HepG2 (cell line): ENCODE data around the gene CIROP. TPM values are rescaled to one million over a fixed set of nuclear protein-coding genes. Genes with fewer than 3 reads are reported as not detected.

Experiments used
- ATF3 ChIP-seq: sonication (generic); formaldehyde crosslinking; IDR thresholded peaks from 2 replicates; pipeline ENCODE4 v1.4.0; 2020; ENCODE audit warnings: missing genetic modification reagents
- BCL3 ChIP-seq: sonication (generic); formaldehyde crosslinking; IDR thresholded peaks from 2 replicates; pipeline ENCODE4 v1.5.1; 2020; ENCODE audit warnings: mild to moderate bottlenecking, missing genetic modification reagents, moderate library complexity
- DNMT1 ChIP-seq: sonication (generic); formaldehyde crosslinking; IDR thresholded peaks from 2 replicates; pipeline ENCODE4 v1.5.1; 2020; ENCODE audit warnings: mild to moderate bottlenecking, missing genetic modification reagents
- FOXM1 ChIP-seq: sonication (generic); formaldehyde crosslinking; IDR thresholded peaks from 2 replicates; pipeline ENCODE4 v1.5.0; 2020; ENCODE audit warnings: missing genetic modification reagents
- GABPA ChIP-seq, 2 experiments: IDR thresholded peaks; 2 replicates each; pipeline ENCODE4 v1.6.1; 2011 to 2016; ENCODE audit warnings: low read depth in 2 of 2, low read length in 1 of 2, missing biosample characterization in 1 of 2, missing genetic modification characterization in 1 of 2
- SATB2 ChIP-seq: sonication (generic); formaldehyde crosslinking; IDR thresholded peaks from 2 replicates; pipeline ENCODE4 v1.5.0; 2020; ENCODE audit warnings: missing genetic modification reagents
- SP1 ChIP-seq, 2 experiments: fragments of 450-650 bp in 1 of 2; sonication (generic) in 1 of 2; formaldehyde crosslinking in 1 of 2; IDR thresholded peaks; 2 replicates each; pipeline versions ENCODE4 v1.4.0 to v1.6.1; 2016 to 2020; ENCODE audit warnings: missing genetic modification reagents in 1 of 2
- TP53 ChIP-seq: sonication (generic); formaldehyde crosslinking; conservative IDR thresholded peaks from 2 replicates; pipeline ENCODE4 v1.4.0; 2020; ENCODE audit warnings: missing genetic modification reagents
- USF2 ChIP-seq, 2 experiments: sonication (generic) in 1 of 2; formaldehyde crosslinking in 1 of 2; IDR thresholded peaks; 2 replicates each; pipeline versions ENCODE4 v1.5.1 to v1.6.1; 2011 to 2020; ENCODE audit warnings: borderline replicate concordance in 1 of 2, low read depth in 1 of 2, low read length in 1 of 2, mild to moderate bottlenecking in 1 of 2, missing genetic modification reagents in 1 of 2, moderate library complexity in 1 of 2
- ZBED4 ChIP-seq: sonication (generic); formaldehyde crosslinking; IDR thresholded peaks from 2 replicates; pipeline ENCODE4 v1.4.0; 2020; ENCODE audit warnings: missing genetic modification reagents, borderline replicate concordance
- ZBTB2 ChIP-seq: sonication (generic); formaldehyde crosslinking; IDR thresholded peaks from 2 replicates; pipeline ENCODE4 v1.8.0; 2022; ENCODE audit warnings: low read depth, missing genetic modification reagents
- ZBTB43 ChIP-seq: sonication (generic); formaldehyde crosslinking; conservative IDR thresholded peaks from 2 replicates; pipeline ENCODE4 v1.4.0; 2020; ENCODE audit warnings: missing genetic modification reagents
- ZFY ChIP-seq: sonication (generic); formaldehyde crosslinking; IDR thresholded peaks from 2 replicates; pipeline ENCODE4 v1.4.0; 2020; ENCODE audit warnings: missing genetic modification reagents
- ZNF225 ChIP-seq: sonication (generic); formaldehyde crosslinking; IDR thresholded peaks from 2 replicates; pipeline ENCODE4 v1.4.0; 2020; ENCODE audit warnings: mild to moderate bottlenecking, missing genetic modification reagents
- ZNF329 ChIP-seq: sonication (generic); formaldehyde crosslinking; IDR thresholded peaks from 2 replicates; pipeline ENCODE4 v1.9.0; 2021; ENCODE audit warnings: low read depth, mild to moderate bottlenecking, missing genetic modification reagents
- ZNF678 ChIP-seq: sonication (generic); formaldehyde crosslinking; IDR thresholded peaks from 2 replicates; pipeline ENCODE4 v1.4.0; 2020; ENCODE audit warnings: mild to moderate bottlenecking, missing genetic modification reagents
- ZNF841 ChIP-seq: sonication (generic); formaldehyde crosslinking; IDR thresholded peaks from 2 replicates; pipeline ENCODE4 v1.8.1; 2023; ENCODE audit warnings: missing genetic modification reagents, borderline replicate concordance
- polyA plus RNA-seq, 8 experiments: library from polyadenylated mRNA; depleted of rRNA in 3 of 8; stranded (reverse) in 7 of 8; unstranded in 1 of 8; fragments of >200 nt; fragmentation: Illumina TruSeq in 4 of 8; extraction: Trizol in 4 of 8; gene quantifications; 2 replicates each; pipeline versions ENCODE4 v1.2.1 to v1.2.3, GENCODE V29; 2011 to 2016; ENCODE audit warnings: low read depth in 4 of 8, missing spikeins in 1 of 8, mixed read lengths in 1 of 8; ENCODE audit not compliant: insufficient read depth in 1 of 8
- total RNA-seq, 5 experiments: library from RNA; depleted of rRNA; stranded (reverse); fragments of >200 nt; fragmentation: Illumina TruSeq; extraction: Trizol; gene quantifications; 2 replicates each; pipeline ENCODE4 v1.2.3, GENCODE V29; 2016; ENCODE audit warnings: low read depth in 1 of 5

Gene CIROP
- total and polyA plus RNA-seq, 2 of the 13 experiments (the other 11 are each of a cell fraction or from before 2014, with no cell fraction given), result 0.07 TPM; not detected in 1

GRCh38 chr14:23120541-23121251, 15.9 kb upstream of the CIROP start (continued):
- TF ChIP-seq USF2 (IDR thresholded peaks at IDR 0.05; ENCODE audit: low read depth, low read length) (no peak), USF2 (CRISPR knock-in tag; IDR thresholded peaks at IDR 0.05; ENCODE audit: borderline replicate concordance) (no peak), FOXM1 (CRISPR knock-in tag) (no peak), ZBTB43 (CRISPR knock-in tag) (no peak), ATF3 (CRISPR knock-in tag) (no peak), ZNF225 (CRISPR knock-in tag) (no peak), ZNF678 (CRISPR knock-in tag) (no peak), ZBED4 (CRISPR knock-in tag) (peak; percentile 84), BCL3 (CRISPR knock-in tag) (no peak), ZBTB2 (CRISPR knock-in tag) (no peak), ZFY (CRISPR knock-in tag) (peak; percentile 27; the same call in 1 of the 2 replicates), DNMT1 (CRISPR knock-in tag) (0 out of 2 replicates have a peak, but pooled peaks have one; percentile 41), ZNF841 (CRISPR knock-in tag) (no peak), ZNF329 (CRISPR knock-in tag) (no peak; the same call in 1 of the 2 replicates), SP1 (IDR thresholded peaks at IDR 0.05) (no peak), SP1 (CRISPR knock-in tag; IDR thresholded peaks at IDR 0.05) (no peak), GABPA (IDR thresholded peaks at IDR 0.05; ENCODE audit: low read depth, low read length) (no peak), GABPA (CRISPR knock-in tag; IDR thresholded peaks at IDR 0.05; ENCODE audit: low read depth) (no peak), SATB2 (CRISPR knock-in tag) (no peak), TP53 (no peak; the same call in 1 of the 2 replicates)
